Left renal pelvis (tissue), 4 donors: ENCODE data around the gene PAH. TPM values are rescaled to one million over a fixed set of nuclear protein-coding genes. Genes with fewer than 3 reads are reported as not detected.

ENCODE experiments used
- DNase-seq, 4 donors: peaks; one replicate each; pipeline ENCODE4 v3.0.0-alpha.2; 2013; ENCODE audit warnings: low read depth in 4 of 4, low spot score in 3 of 4
- polyA plus RNA-seq, 4 donors: library from polyadenylated mRNA; unstranded; fragments of 120-200 nt; gene quantifications; one replicate each; pipeline ENCODE4 v1.2.1, GENCODE V29; 2013; ENCODE audit not compliant: insufficient read length in 4 of 4

PAH gene
- polyA plus RNA-seq, 4 donors = 5.0 to 77.3 (median 44.6) TPM

DNA sequence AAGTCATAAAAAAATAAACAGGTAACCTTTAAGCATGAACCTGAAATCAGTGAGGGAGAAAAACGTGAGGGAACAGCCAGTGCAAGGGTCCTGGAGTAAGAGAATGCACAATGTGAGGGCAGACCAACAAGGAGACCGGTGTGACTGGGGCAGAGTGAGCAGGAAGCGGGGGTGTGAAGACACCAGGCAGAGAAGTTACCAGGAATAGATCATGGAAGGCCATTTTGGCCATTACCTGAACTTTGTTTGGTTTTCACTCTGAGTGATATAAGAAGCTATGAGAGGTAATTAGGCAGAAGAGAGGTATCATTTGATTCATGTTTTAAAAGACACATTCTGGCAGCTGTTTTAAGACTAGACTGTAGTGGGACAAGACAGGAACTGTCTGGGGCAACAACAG lies 15.0 kb downstream of the PAH start:
- DNase-seq = no peak

DNA sequence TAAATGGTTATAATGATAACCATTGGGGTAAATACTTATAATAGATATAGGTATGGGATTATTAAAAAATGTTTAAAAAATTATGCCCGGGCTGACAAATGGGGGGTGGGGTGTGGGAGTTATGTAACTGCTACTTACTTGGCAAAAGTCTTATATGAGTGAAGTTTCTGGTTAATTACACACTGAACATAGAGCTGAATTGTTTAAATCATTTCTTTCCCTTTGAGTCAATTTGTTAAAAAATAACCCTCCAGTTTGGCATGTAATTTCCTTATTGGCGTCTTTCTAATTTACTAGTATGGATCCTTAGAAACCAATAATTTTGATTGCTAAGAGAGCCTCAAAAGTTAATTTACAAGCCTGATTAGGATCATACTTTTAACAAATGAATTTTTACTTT lies 16.7 kb downstream of the PAH start:
- DNase-seq = no peak

DNA sequence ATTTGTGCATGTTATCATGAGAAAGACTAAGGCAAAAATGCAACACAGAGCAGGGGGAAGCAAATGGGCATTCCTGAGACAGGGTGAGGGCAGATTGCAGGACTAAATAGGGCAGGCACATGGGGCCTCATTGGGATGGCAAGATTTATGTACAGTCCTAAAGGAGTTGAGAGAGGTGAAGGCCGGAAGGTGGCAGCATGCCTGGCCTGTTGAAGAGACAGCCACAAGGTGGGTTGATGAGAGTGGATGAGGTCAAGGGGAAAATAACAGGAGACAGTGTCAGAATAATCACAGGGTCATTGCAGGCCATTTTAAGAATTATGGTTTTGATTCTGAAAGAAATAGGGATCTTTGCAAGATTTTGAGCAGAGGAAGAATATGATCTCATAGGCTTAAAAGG lies 21.0 kb downstream of the PAH start:
- DNase-seq = no peak

DNA sequence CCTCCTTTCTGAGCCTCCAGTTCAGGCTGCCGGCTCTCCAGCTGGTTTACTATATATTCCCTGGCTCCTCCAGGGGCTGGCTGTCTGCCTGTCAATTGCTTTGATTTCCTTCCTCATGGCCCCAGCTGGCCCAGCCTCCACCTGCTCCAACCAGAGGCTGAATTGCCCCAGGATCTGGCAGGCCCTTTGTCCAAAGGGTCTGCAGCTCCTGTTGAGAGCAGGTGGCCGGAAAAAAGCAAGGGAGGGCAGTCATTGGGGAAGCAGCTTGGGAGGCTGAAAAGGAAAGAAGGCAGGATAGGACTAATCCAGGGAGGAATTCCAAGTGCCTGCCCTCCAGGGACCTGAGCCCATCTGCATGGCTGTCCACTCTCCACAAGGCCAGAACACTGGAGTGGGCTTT lies 25.3 kb downstream of the PAH start:
- no peak for DNase-seq

DNA sequence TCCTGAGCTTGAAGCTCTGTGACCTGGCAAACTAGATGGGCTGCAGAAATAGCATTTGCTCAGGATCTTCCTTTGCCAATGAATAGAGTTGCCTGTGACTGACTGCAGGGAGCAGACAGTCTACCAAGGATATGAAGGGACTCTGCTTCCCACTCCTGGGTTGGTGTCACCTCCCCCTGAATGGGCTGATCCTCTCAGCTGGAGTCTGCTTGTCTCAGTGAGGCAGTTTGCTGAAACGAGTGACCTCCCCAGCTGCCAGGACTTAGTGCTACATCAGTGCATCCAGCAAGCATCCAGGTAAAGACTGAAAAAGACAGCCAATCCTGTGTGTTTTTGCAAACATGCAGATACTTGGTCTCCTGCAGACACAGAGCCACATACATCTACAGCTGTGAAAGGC lies 28.5 kb downstream of the PAH start:
- no peak for DNase-seq

DNA sequence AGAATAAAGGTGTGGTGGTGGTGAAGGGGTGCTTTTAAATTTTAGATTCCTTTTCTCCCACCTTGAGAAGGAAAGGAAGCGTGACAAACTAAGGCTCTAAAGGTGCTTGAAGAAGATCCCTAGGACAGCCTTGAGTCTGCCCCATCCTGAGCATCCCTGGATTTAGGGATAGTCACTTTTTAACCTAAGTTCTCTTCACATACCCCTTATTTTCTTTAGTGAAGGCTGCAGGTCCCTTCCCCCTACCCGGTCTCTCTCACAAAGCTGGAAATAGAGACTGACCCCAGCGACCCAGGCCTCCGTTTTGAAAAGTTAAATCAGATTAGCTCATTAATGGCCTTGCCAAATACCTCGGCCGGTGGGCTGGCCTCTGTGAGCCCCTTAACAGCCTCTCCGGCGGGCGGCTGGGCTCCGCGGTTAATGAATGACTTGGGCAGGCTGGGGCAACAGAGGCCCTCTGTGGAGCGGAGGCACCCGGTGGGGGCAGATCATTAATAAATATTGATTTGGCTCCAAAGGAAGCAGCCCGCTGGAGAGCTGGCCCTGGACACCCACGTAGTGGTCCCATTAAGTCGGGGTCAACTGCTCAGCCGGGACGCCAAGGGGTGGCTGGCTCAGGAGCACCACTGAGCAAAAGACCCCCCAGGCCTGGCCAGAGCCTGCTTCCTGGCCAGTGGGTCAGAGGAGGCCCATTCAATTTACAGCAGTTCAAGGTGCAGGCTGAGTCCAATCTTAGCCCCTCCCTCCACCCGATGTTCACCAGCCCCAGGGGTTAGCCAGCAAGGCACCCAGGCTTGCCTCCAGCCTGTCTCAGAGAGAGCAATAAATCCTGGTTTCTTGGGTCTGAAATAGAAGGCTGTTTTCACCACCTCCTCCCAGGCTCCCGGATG lies 31.8 kb downstream of the PAH start:
- peak in 1 of 4 donors; percentile 10 for DNase-seq

DNA sequence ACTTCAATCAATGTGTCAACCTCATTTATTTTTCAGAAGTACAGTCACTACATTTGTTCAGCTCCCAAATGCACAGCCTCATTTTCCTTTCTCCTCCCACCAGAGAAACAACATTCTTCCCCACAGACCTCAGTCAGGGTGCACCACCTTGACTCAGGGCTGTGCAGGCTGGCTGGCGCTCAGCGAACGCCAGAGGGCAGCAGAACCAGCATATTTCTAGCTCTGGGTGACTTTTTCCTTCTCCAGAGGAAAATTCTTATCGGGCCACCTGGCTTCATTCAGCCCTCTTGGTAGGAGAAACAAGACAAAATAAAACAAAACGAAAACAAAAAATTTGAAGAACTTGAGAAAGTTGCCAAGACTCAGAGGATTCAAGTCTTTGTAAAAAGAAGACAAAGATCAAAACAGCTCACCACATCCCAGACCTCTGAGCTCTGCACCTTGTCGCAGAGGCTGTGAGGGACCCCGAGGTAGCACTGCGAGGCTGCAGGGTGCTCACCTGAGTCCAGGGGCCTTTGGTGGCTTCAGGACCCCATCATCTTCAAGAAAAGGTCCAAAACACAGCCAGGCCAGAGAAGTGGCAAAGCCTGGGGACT lies 33.7 kb downstream of the PAH start:
- DNase-seq = no peak

DNA sequence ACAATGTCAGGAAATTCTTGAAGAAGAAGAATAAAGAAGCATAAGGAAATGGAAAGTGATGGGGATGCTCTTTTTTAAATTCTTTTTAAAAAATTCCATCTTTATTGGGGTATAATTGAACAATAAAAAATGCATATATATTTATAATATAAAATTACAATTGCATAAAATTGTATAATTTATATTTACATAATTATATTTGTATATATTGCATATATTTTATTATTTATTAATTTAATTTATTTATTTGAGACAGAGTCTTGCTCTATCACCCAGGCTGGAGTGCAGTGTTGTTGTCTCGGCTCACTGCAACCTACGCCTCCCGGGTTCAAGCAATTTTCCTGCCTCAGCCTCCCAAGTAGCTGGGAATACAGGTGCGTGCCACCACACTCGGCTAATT lies 36.3 kb downstream of the PAH start:
- DNase-seq = no peak

DNA sequence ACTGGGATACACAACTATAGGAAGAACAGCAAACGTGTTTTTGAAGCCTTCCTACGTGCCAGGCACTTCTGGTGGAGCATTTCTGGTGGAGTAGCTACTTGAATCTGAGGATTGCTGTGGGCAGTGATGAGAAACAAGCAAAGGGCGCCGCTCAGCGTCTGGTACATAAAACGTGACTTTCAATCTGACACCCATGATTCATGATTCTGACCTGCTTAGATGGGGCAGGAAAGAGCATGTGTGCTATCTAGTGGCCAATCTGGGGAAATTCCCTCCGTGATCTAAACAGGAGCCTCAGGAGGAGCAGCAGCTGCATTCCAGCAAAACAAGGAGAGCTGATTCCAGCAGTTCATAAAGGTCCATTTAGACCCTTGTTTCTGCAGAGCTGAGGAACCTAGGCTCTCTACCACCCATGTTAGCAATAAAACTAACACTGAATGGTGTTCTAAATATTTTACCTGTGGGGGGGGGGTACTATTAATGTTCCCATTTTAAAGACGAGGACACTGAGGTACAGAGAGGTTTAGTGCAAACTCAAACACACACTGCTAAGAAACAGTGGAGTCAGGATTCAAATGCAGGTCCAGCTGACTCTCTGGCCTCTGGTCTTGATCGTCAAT lies 37.8 kb downstream of the PAH start:
- DNase-seq = peak; percentile 27 to 46 (median 39)

DNA sequence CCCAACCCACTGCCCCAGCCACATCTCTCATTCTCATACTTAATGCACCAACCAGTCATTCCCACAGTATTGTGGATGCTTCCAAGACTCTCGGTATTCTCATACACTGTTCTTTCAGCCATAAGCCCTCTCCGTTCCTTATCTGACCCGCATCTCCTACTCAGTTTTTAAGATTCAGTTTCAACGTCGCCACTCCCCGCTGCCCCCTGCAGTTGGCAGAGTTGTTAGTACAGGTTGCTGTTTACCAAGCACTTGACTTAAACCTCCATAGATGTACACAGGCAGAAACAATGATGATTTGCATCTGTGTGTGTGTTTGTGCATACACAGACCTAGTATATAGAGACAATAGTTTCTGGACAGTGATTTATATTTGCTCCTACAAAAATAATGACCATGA lies 40.2 kb downstream of the PAH start:
- DNase-seq = no peak

DNA sequence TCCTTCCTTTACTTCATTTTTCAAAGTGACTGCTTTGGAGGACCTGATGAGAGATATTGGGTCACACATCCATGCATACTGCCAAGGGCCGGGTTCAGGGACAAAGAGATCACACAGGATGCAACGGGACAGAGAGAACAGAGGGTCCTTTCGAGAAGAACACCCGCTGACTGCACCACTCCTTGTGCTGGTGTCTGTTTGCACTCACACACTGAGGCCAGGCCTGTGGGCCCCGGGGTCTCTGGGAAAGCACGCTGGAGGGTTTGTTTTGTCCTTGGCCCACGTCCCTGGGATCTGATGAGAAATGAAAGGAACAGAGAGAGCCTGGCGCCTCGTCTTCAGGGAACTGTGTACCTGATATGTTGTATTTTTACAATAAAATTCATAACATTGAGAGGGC lies 42.2 kb downstream of the PAH start:
- DNase-seq = no peak

DNA sequence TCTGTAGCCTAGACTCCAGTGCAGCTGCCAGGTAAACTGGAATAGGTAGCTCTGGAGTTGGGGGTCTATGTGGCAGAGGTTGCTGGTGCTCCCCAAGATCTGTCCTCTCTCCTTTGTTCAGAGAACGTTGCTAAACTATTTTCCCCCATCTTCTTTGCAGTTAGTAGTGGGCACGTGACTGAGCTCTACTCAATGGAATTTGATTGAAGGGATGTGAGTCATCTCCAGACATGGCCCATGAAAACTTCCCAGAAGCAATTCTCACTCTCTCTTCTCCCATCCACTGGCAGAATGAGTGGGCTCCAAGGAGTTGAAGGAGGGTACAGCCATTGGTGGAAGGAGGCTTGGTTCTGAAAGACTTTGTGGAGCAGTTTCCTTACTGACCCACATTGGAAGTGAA lies 44.0 kb downstream of the PAH start:
- no peak for DNase-seq

DNA sequence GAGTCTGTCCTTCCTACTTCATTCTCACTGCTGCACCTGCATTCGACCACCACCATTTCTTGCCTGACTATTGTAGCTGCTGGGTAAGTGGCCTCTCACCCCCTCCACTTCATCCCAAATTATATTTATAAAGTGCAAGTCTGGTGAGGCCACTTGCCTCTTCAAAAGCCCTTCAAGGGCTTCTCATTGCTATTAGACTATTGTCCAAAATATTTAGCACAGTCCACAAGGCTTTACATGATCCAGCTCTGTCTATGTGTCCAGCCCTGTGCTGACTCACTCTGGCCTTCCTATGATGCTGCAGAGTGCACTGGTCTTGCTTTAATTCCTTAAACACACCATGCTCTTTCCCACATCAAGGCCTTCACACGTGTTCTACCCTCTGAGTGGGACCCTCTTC lies 46.0 kb downstream of the PAH start:
- no peak for DNase-seq

DNA sequence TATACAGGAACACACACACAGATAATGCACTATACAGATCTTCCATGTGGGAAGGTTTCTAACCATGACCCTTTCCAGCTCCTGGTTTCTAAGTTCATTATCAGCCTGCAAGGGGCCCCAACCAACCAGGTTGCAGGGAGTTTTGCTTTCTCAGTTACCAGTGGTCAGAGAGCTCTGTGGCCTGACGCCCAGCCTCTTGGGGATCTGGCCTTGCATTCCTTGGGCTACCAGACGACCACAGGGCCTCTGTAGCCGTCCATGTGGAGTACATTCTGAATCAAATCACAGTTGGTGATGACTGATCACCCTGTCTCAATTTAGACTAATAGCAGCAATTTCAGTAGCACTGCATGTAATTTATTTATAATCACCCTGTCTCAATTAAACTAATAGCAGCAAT lies 47.5 kb downstream of the PAH start:
- DNase-seq = no peak

DNA sequence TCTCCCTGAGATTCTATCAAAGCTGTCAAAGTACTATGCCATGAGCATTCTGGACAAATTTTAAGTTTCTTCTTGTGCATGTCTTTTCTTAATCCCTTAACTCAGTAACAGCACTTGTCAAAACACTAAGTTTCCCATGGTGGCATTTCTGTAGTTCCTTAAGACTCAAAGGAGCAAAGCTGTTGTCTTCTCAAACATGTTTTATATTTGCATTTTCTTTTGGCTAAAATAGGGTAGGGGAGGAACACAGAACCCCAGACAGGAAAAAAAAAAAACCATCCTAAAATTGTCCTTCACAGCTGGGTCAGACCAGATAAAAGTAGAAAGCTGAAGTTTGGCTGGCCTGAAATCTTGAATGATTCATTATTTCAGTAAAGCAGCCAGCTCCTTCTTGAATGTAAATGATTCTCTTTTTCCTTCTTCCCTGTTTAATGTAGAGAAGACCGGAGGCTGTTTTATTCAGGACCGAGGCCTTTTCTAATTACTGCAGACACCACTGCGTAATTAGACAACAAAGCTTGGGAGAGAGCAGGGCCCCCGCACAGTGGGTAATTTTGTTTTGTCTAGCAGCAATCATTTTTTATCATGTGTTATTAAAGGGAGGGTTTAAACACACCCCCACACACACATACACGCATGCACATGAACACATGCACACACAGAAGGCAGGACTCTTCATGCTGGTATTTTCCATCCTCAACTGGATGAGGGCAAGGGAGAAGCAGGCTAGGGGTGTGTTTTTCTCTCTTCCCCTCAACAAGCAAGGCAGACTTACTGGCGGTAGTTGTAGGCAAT lies 51.0 kb downstream of the PAH start:
- DNase-seq = no peak

DNA sequence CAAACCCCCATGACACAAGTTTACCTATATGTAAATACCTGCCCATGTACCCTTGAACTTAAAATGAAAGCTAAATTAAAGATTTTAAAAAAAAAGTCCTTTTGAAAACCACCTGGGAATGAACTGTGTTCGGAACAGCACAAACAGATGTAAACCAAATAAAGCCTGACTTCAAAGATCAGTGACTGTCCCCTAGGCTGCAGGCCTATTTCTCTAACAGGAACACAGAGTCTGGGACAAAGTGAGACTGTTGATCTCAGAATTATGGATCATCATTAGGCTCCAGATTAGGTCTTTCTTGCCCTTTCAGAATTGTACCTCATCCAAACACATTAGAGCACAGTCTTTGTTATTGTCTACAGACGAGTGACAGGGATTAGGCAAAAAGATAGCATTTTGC lies 54.6 kb downstream of the PAH start:
- DNase-seq = no peak

DNA sequence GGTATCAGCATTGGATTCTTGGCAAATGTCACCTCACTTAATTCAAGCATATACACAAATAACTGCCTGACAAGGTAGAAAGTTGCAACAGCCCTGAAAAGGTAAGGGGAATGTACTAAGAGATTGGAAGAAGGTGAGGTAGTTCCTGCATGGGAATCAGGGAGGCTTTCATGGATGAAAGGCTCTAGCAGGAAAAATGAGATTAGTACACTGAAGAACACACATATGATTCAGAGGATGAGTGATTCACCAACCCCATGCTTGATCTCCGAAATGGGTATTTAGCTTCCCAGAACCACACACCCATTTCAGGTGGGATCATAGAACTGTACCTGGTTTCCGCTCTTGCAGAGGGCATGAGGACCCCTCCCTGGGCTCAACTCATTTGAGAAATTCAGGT lies 65.8 kb downstream of the PAH start:
- DNase-seq = no peak

DNA sequence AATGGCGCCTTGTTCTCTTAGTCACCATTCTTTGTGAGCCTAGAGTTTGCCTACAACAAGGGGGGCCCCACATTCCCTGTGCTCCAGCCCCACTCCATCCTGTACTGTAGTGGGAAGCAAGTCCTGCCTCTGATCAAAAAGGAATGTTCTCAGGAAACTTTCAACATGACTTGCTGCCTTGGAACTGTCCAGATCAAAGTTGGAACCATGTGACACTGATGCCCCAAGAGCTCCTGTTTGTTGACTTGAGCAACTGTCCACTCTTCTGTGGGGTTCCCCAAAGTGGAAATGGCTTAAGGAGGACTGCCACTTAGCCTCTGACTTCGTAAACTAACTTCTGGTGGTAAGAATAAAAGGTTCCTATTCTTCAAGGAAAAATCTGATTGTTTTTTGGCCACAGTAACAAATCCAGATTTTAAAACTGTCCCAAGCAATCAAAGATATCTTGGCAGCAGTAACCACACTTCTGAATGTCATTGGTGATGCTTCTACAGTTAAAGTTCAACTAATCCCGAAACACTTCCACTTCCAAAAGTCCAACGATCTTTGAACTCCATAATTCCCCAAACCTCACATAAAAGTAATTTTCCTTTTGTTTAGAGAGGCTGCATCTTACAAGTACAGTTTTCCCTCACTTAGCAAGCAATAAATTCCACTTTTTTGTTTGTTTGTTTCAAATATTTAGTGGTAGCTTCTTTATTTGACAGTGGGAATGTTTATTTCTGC lies 67.2 kb downstream of the PAH start:
- no peak for DNase-seq

DNA sequence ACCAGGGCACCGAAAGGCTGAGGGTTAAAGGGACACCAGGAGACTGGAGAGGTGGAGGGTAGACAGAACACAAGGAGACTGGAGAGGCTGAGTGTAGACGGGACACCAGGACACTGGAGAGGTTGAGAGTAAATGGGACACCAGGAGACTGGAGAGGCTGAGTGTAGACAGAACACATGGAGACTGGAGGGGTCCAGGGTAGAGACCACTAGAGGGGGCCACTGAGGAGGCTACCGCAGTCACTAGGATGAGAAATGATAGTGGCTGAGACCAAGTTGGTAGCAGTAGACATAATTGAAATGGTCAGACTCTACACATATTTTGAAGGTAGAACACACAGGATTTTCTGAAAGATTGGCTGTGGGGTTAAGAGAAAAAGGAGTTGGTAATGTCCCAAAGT lies 68.2 kb downstream of the PAH start:
- DNase-seq = no peak

DNA sequence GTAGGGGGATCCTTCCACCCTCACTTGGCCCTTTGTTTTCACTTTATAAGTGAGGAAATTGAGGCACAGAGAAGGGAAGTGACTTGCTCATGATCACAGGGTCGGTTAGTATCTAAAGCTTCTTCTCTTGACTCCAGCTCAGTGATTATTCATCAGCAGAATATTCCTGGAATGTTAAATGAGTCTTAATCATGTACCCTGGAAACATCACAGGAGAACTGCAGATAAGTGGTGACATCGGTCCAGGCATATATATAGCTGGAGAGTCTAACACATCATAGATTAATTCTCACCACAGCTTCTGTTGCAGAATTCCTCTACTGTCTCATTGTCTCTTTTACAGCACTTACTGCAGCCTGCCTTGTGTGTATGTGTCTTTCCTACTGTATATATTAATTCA lies 69.9 kb downstream of the PAH start:
- no peak for DNase-seq
